Naive B cell (primary cell): Measurements from ENCODE around the gene SIX5. TPM values are rescaled to one million over a fixed set of nuclear protein-coding genes. Genes with fewer than 3 reads are reported as not detected.
"Not testable (repeated sequence)": the region's sequence is repeated elsewhere in the genome, so short reads cannot be mapped to it uniquely, and the experiment has no call there.

Experiments used
- ATAC-seq, 2 donors: fragments of 150-1000 bp; cut with Tn5 transposase; 2 replicates each; pipeline ENCODE4 v1.10.0; 2021; ENCODE audit warnings: low read depth in 2 of 2, mild to moderate bottlenecking in 2 of 2, moderate library complexity in 2 of 2
- DNase-seq: peaks from one replicate; pipeline ENCODE4 v3.0.0; 2022
- H3K27ac Mint-ChIP-seq, 6 donors: one replicate each; pipeline ENCODE4 v1.8.0; 2020 to 2022; ENCODE audit warnings: mild to moderate bottlenecking in 6 of 6, mixed read lengths in 6 of 6, moderate library complexity in 5 of 6, inconsistent platforms in 2 of 6
- H3K27me3 Mint-ChIP-seq, 3 donors: one replicate each; pipeline ENCODE4 v1.8.0; 2021 to 2022; ENCODE audit warnings: mixed read lengths in 3 of 3, mild to moderate bottlenecking in 1 of 3
- H3K36me3 Mint-ChIP-seq, 2 donors: one replicate each; pipeline ENCODE4 v1.8.0; 2020 to 2022; ENCODE audit warnings: mixed read lengths in 2 of 2, inconsistent platforms in 1 of 2, mild to moderate bottlenecking in 1 of 2
- H3K4me1 Mint-ChIP-seq, 3 donors: one replicate each; pipeline ENCODE4 v1.8.0; 2020 to 2022; ENCODE audit warnings: mixed read lengths in 3 of 3, inconsistent platforms in 1 of 3, mild to moderate bottlenecking in 1 of 3, moderate library complexity in 1 of 3
- H3K4me3 Mint-ChIP-seq, 8 donors: one replicate each; pipeline ENCODE4 v1.8.0; 2020 to 2022; ENCODE audit warnings: mild to moderate bottlenecking in 8 of 8, mixed read lengths in 8 of 8, moderate library complexity in 8 of 8, inconsistent platforms in 2 of 8
- H3K9me3 Mint-ChIP-seq, 7 donors: one replicate each; pipeline ENCODE4 v1.8.0; 2020 to 2022; ENCODE audit warnings: mixed read lengths in 7 of 7, mild to moderate bottlenecking in 5 of 7, inconsistent platforms in 2 of 7, moderate library complexity in 1 of 7
- polyA plus RNA-seq, 6 donors: library from polyadenylated mRNA; unstranded; fragments of 300-500 nt; fragmentation: Illumina TruSeq; gene quantifications; one replicate each; pipeline ENCODE4 v1.2.3, GENCODE V29; 2021; ENCODE audit warnings: low read depth in 6 of 6

The SIX5 gene
- polyA plus RNA-seq, 6 donors from 2014 or later, result 0.18 TPM; not detected in 5

- Mint-ChIP-seq H3K9me3 (peaks cover 0 to 2% (median 0%) of the 10 kb centered on the region in 7 donors), H3K4me3 (no peak overlapping the region), H3K36me3 (no peaks in the 10 kb centered on the region), H3K4me1 (peaks cover 0 to 7% (median 6%) of the 10 kb centered on the region in 3 donors), H3K27ac (peak overlapping the region in 1 of 6 donors; percentile 51), H3K27me3 (peaks cover 0 to 13% (median 12%) of the 10 kb centered on the region in 3 donors)
- ATAC-seq (no peak), DNase-seq (no peak)
These were observed 35.3 kb upstream of the SIX5 start for GRCh38 chr19:45804140-45804958.

GRCh38 chr19:45801603-45802175 lies 32.6 kb upstream of the SIX5 start:
- Mint-ChIP-seq H3K4me1 (peaks cover 4 to 13% (median 11%) of the 10 kb centered on the region in 3 donors), H3K9me3 (peaks cover 0 to 2% (median 0%) of the 10 kb centered on the region in 7 donors), H3K4me3 (no peak overlapping the region), H3K36me3 (no peaks in the 10 kb centered on the region), H3K27me3 (peaks cover 6 to 19% (median 13%) of the 10 kb centered on the region in 3 donors), H3K27ac (peak overlapping the region in 1 of 6 donors; percentile 70)
- DNase-seq, result no peak
- no peak for ATAC-seq

- no peak for ATAC-seq
- DNase-seq, result no peak
- Mint-ChIP-seq H3K9me3 (peaks cover 0 to 2% (median 0%) of the 10 kb centered on the region in 7 donors), H3K27me3 (peaks cover 6 to 22% (median 19%) of the 10 kb centered on the region in 3 donors), H3K36me3 (no peaks in the 10 kb centered on the region), H3K4me3 (peak overlapping the region in 1 of 8 donors; percentile 12), H3K4me1 (peaks cover 4 to 6% (median 6%) of the 10 kb centered on the region in 3 donors), H3K27ac (peak overlapping the region in 1 of 6 donors; percentile 38)
These were observed 31.1 kb upstream of the SIX5 start for GRCh38 chr19:45800070-45800553.

GRCh38 chr19:45799541-45799940 lies 30.5 kb upstream of the SIX5 start:
- H3K27ac Mint-ChIP-seq, ATAC-seq, DNase-seq, H3K4me1 Mint-ChIP-seq, H3K9me3 Mint-ChIP-seq, H3K36me3 Mint-ChIP-seq, H3K4me3 Mint-ChIP-seq: not testable (repeated sequence)
- peaks cover 6 to 28% (median 19%) of the 10 kb centered on the region in 3 donors for H3K27me3 Mint-ChIP-seq

- DNase-seq, result peak; percentile 66
- Mint-ChIP-seq H3K27ac (peak overlapping the region in 1 of 6 donors; percentile 47), H3K4me3 (no peak overlapping the region), H3K4me1 (peaks cover 5 to 7% (median 6%) of the 10 kb centered on the region in 3 donors), H3K9me3 (peaks cover 0 to 2% (median 0%) of the 10 kb centered on the region in 7 donors), H3K36me3 (no peaks in the 10 kb centered on the region), H3K27me3 (peaks cover 6 to 29% (median 19%) of the 10 kb centered on the region in 3 donors)
- ATAC-seq, result peak; percentile 99 to 100
These were observed 30.0 kb upstream of the SIX5 start for GRCh38 chr19:45798995-45799517.

- H3K9me3 Mint-ChIP-seq, result peaks cover 0 to 1% (median 0%) of the 10 kb centered on the region in 7 donors
- no peaks in the 10 kb centered on the region for H3K36me3 Mint-ChIP-seq
- H3K27ac Mint-ChIP-seq, result peak overlapping the region in 3 of 6 donors; percentile 38 to 83 (median 77)
- peaks cover 6 to 16% (median 8%) of the 10 kb centered on the region in 3 donors for H3K27me3 Mint-ChIP-seq
- H3K4me1 Mint-ChIP-seq, result peaks cover 35 to 41% (median 39%) of the 10 kb centered on the region in 3 donors
- peak overlapping the region in 3 of 8 donors; percentile 48 to 66 (median 48) for H3K4me3 Mint-ChIP-seq
- no peak for DNase-seq
- ATAC-seq, result no peak
These were observed 25.6 kb upstream of the SIX5 start for GRCh38 chr19:45794627-45795026.

GRCh38 chr19:45793876-45794275 lies 24.8 kb upstream of the SIX5 start:
- peak overlapping the region in 2 of 6 donors; percentile 32 to 95 for H3K27ac Mint-ChIP-seq
- peaks cover 0 to 1% (median 0%) of the 10 kb centered on the region in 7 donors for H3K9me3 Mint-ChIP-seq
- DNase-seq (no peak), ATAC-seq (no peak)
- H3K36me3 Mint-ChIP-seq, result peaks cover 4 to 6% of the 10 kb centered on the region in 2 donors
- H3K27me3 Mint-ChIP-seq, result peaks cover 2 to 16% (median 2%) of the 10 kb centered on the region in 3 donors
- peak overlapping the region in 6 of 8 donors; percentile 32 to 91 (median 82) for H3K4me3 Mint-ChIP-seq
- H3K4me1 Mint-ChIP-seq, result peaks cover 33 to 42% (median 34%) of the 10 kb centered on the region in 3 donors

GRCh38 chr19:45793178-45793564 lies 24.1 kb upstream of the SIX5 start:
- DNase-seq, result no peak
- Mint-ChIP-seq H3K36me3 (peaks cover 10 to 11% of the 10 kb centered on the region in 2 donors), H3K4me3 (peak overlapping the region; percentile 54 to 91 (median 85)), H3K27ac (peak overlapping the region; percentile 82 to 97 (median 94)), H3K27me3 (peaks cover 0 to 16% (median 0%) of the 10 kb centered on the region in 3 donors), H3K4me1 (peaks cover 34 to 44% (median 38%) of the 10 kb centered on the region in 3 donors), H3K9me3 (peaks cover 0 to 1% (median 0%) of the 10 kb centered on the region in 7 donors)
- no peak for ATAC-seq

- ATAC-seq (peak; percentile 93), DNase-seq (peak; percentile 99)
- Mint-ChIP-seq H3K27me3 (peaks cover 0 to 16% (median 0%) of the 10 kb centered on the region in 3 donors), H3K27ac (peak within 1 kb of the TSS; percentile 82 to 97 (median 95)), H3K36me3 (peaks cover 10 to 17% of the 10 kb centered on the region in 2 donors), H3K4me3 (peak within 1 kb of the TSS; percentile 84 to 95 (median 90)), H3K4me1 (peaks cover 34 to 49% (median 44%) of the 10 kb centered on the region in 3 donors), H3K9me3 (no peaks in the 10 kb centered on the region)
These were observed 23.6 kb upstream of the SIX5 start, which contains the start of gene DMWD for GRCh38 chr19:45792470-45793177. TSS of gene DMWD (minus strand) at chr19:45792845. CDS start at chr19:45792756, 89 bp downstream.

- ATAC-seq (peak in 1 of 2 donors; percentile 5), DNase-seq (no peak)
- peaks cover 0 to 16% (median 0%) of the 10 kb centered on the region in 3 donors for H3K27me3 Mint-ChIP-seq
These were observed 22.9 kb upstream of the SIX5 start for GRCh38 chr19:45791744-45792469.

GRCh38 chr19:45790942-45791341 lies 21.9 kb upstream of the SIX5 start:
- peak overlapping the region; percentile 71 to 94 (median 88) for H3K4me3 Mint-ChIP-seq
- peaks cover 0 to 11% (median 0%) of the 10 kb centered on the region in 3 donors for H3K27me3 Mint-ChIP-seq
- H3K4me1 Mint-ChIP-seq, result peaks cover 34 to 50% (median 47%) of the 10 kb centered on the region in 3 donors
- peak; percentile 22 to 23 for ATAC-seq
- H3K9me3 Mint-ChIP-seq, result no peaks in the 10 kb centered on the region
- H3K27ac Mint-ChIP-seq, result peak overlapping the region in 5 of 6 donors; percentile 38 to 97 (median 83)
- H3K36me3 Mint-ChIP-seq, result peaks cover 10 to 24% of the 10 kb centered on the region in 2 donors
- DNase-seq, result peak; percentile 58

More at GRCh38 chr19:45791744-45792469, 22.9 kb upstream of the SIX5 start:
- H3K9me3 Mint-ChIP-seq, result no peaks in the 10 kb centered on the region
- H3K4me1 Mint-ChIP-seq, result peaks cover 34 to 50% (median 47%) of the 10 kb centered on the region in 3 donors
- H3K27ac Mint-ChIP-seq, result peak overlapping the region; percentile 76 to 95 (median 92)
- H3K36me3 Mint-ChIP-seq, result peaks cover 10 to 17% of the 10 kb centered on the region in 2 donors
- peak overlapping the region; percentile 84 to 95 (median 90) for H3K4me3 Mint-ChIP-seq
